Kidney glomerular epithelial cell (primary cell): ENCODE results near the gene LAMTOR3.
"Not testable (repeated sequence)": the region's sequence is repeated elsewhere in the genome, so short reads cannot be mapped to it uniquely, and the experiment has no call there.

Source experiments
- DNase-seq: peaks from one replicate; lab custom pipeline; 2025; lab: John Stamatoyannopoulos, UW

The LAMTOR3 gene

GRCh38 chr4:99830051-99830450 is 64.2 kb downstream of the LAMTOR3 start:
- not testable (repeated sequence) for DNase-seq

GRCh38 chr4:99828477-99828876 is 65.8 kb downstream of the LAMTOR3 start:
- DNase-seq, result no peak
